Measurements from ENCODE around the gene ISCU.

DNA sequence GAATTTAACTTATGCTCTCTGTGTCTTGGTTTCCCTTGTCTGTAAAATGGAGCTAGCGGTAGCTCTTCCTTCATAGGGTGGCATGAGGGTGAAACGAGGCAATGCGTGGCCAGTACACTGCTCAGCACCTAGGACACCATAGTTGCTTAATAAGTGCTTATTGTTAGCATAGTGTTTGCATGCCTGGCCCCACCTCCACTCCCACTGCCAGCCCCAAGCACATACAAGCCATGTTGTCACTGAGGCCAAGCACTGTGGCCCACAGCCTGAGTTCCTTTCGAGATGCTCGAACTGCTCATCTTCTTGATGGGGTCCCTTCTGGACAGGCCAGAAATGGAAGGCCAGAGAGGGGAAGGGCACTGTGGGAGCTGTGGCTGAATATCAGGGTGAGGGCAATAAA is 46.5 kb upstream of the ISCU start:
- no peak; the same call in 1 of the 2 replicates for TF ChIP-seq POLR2AphosphoS5 (IDR thresholded peaks at IDR 0.05; ENCODE audit: borderline replicate concordance, low read depth, low read length)
- no peak for TF ChIP-seq EZH2 (IDR thresholded peaks at IDR 0.05)

Data from SK-N-MC (cell line).